Kasumi-1 (cell line): ENCODE measurements around the gene GGNBP2.

Experiments used
- DNase-seq, 2 experiments: peaks; one replicate each; lab custom pipeline; 2025; lab: John Stamatoyannopoulos, UW

GGNBP2 gene

DNA sequence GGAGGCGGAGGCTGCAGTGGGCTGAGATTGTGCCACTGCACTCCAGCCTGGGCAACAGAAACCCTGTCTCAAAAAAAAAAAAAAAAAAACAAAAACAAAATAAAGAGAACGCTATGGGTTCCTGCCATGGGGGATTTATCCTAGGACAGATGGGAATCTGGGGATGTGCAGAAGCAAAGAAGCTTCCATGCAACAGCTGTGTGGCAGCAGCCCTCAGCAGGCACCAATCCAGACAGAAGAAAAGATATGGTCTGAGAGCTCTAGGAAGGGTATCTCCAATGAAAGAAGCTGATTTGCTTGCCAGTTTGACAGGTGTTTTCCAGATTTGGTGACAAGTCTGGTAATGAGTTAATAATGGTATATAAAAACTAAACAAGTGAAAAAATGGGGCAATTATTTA, 21.6 kb upstream of the GGNBP2 start:
- no peak for DNase-seq

DNA sequence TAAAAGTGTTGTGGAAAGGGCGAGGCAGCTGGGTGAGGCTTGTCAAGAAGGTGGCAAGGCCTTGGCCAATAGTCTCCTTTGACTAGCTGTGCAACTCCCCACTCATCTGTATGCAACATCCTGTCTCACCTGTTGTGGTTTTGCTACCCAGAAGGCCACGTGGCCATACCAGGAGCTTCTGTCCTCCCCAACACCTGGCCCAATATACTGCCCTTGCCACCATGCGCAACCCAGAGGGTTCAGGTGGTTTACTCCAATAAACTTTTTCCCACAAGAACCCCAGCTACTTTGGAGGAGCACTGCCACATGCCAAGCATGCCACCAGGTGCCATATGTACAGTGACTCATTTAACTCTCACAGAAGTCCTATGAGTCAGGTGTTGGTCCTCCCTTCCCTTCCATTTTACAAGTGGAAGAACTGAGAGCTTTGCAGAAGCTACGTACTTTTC, 20.3 kb upstream of the GGNBP2 start:
- DNase-seq: no peak

DNA sequence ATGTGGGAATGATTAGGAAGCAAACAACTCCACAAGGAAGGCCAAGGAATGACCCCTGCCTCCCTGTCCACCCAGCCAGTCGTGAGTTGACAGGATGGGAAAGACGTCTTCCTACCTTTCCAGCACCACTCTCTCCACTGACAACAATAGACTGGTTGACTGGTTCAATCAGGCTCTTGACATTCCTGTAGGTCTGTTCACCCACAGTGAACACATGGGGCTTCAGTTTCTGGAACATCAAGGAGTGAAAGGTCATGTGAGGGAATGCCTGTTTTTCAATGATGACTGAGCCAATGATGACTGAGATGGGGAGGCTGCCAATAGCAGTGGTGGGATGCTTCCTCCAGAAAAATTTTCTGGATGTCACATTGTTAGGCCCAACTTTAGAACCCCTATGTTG, 19.6 kb upstream of the GGNBP2 start:
- no peak for DNase-seq

DNA sequence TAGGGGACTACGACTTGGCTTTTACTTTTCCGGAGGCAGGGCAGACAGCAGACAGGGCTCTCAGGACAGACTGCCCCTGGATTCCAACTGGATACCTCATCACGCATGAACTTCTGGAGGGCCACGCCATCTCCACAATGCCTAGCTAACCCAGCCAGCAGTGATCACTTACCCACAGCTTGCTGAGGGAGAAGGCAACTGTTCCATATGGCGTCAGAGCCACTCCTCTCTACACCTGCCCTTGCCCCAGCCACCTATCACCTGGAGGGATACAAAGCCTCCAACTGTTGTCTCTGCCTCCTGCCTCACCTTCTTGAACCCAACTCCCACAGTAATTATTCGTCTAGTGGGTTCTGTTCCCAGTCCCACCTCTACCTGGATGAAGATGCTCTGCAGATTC, 18.8 kb upstream of the GGNBP2 start:
- DNase-seq: no peak

DNA sequence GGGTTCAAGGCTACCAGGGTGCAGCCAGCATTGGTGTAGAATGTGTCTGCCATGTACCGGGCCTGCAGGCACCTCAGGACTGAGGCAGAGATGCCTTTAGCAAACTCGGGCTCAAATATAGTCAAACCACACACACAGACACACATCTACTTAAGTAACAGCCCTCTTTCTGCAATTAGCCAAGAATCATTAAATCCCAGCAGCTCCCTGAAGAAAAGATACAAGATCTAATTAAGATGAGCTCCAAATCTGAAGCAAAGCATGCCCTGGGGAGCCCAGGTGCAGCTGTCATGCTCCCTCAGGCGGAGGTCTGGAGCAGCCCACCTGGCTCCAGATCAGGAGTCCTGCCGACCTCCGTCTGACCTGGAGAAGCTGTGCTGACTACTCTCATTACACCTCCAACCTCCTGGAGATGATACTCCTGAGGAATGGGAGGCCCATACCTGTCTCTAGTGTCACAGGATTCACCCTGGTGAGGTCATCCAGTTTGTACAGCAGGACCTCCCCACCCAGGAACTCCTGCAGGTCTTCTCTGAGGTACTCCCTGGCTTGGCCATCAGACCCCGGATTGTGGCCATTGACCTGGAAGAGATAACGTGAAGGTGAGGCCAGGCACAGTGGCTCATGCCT, 17.0 kb upstream of the GGNBP2 start:
- no peak for DNase-seq

DNA sequence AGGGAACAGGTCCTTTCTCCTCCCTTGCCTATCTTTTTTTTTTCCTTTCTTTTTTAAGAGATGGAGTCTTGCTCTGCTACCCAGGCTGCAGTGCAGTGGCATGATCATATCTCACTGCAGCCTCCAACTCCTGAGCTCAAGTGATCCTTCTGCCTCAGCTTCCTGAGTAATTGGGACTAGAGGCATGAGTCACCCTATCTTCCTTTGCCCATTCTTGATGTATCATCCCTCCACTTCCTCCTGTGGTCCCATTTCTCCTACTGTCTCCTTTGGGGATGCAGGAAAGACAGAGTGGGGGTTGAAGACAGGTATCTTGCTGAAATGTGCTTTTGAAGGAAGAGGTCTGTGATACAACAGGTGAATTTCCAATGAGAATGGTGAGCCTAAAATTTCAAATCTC, 15.6 kb upstream of the GGNBP2 start:
- DNase-seq: peak; percentile 40 to 41

DNA sequence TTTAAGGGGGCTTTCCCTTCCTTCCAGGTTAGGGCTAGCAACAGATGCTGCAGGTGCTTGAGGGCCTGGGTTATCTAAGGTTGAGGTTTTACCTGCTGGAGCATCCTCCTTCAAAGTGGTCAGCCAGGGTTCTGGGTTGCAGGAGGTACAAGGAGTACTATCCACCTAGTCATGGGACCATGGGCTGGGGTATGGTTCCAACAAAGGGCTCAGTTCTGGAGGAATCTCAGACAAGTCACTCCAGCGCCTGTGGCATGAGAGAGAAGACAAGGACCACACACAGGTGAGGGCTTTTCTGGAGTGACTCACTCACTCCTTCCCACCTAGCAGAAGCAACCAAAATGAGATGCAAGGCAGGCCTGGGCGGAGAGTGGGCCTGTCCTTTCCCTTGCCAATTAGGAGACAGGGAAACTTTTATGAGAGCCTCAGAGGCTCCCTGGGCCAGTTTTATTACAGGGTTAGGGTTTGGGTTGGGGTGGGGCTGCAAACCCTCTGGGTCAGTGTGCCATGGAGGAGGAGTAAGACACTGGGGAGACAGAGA, 12.2 kb upstream of the GGNBP2 start:
- DNase-seq: no peak

DNA sequence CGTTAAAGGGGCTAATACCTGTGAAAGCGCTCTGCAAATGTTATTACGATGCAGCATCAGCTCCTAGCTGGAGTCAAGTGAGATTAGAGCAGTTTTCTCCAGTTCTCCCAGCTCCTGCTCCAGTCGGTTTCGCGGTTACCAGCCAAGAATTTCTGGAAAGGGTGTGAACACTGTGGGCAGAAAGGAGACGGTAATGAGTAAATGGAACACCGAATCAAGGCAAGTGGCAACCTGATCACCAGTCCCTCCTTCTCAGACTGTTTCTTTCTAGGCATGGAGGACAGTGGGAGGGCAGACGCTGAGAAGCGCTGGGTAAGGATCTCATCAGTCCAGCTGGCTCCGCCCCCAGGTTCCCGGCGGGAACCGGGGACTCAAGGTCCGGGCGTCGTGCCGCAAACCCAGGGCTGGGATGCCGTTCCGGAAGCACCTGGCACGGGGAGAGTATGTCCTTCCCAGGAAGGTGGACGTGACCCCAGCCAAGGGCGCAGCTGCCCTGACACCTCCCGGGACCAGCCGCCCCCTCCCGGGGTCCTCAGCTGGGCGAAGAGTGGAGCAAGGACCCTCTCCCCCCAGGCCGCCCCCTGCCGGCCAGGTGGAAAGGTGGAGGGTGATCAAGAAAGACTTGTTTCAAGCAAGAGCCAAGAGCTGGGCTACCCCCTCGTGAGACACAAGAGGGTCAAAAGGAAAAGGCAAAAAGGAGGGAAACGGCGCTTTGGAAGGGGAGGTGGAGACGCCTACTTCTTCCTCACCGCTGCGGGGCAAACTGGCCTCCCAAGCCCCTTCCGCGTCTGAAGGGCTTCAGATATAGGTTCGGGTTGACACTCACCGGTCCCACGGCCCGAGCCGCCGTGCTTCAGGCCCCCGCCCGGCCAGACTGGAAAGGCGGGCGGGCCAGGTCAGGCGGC, 10.5 kb upstream of the GGNBP2 start:
- DNase-seq: peak; percentile 41 to 53

DNA sequence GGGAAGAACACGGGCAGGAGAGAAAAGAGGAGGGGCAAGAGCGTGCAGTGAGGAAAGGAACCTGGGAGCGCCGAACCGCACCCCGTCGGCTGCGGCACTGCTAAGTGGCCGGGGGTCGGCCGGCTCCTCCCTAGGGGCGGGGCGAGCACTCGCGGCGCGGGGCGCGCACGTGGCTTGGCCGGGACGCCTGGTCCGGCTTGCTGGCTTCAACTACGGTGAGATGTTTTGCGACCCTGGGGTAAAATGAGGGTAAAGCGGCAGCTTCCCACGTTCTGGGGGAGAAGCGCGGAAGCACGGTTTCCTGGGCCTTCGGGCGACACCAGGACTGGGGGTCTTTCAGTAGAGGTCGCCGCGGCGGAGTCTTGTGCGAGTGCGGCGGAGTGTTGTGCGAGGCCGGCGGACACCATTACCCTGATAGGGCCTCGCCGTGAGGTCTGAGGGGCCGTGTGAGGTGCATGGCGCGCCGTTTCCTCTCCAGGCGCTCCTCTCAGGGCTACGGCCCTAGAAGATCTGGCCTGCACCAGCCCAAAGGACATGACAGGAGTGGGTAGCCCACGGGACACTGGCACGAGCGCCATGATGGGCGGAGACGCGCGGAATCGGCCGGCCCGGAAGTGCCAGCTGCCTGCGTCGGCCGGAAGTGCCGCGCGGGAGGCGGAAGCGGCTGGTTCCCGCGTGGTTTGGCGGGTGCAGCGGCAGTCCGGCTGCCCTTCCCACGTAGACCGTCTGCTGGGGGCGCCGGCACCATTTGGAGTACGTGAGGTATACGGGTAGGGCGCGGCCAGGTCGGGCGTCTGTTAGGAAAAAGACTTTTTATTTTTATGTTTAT, 9.7 kb upstream of the GGNBP2 start, which contains the start of the genes MYO19 and PIGW:
Gene MYO19, minus strand, starts transcription at position 29 of the 829 bp plus-strand sequence. CDS start 2,330 bp downstream, outside the sequence.
Gene PIGW, plus strand, starts transcription at position 148 of the 829 bp plus-strand sequence. CDS start 2,115 bp downstream, outside the sequence.
- peak; percentile 89 to 90 for DNase-seq

DNA sequence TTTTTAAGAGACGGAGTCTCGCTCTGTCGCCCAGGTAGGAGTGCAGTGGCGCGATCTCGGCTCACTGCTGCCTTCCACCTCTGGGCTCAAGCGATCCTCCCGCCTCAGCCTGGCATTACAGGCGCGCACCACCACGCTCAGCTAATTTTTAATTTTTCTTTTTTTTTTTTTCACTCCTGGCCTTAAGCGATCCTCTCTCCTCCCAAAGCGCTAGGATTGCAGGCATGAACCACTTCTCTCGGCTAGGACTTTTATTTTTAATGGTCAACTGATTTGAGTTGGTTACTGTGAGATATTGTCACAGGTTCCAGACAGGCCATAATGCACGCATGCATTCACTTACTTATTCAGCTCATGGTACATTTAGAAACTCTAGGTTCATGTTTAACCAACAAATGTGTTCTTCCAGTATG, 9.0 kb upstream of the GGNBP2 start:
- no peak for DNase-seq

DNA sequence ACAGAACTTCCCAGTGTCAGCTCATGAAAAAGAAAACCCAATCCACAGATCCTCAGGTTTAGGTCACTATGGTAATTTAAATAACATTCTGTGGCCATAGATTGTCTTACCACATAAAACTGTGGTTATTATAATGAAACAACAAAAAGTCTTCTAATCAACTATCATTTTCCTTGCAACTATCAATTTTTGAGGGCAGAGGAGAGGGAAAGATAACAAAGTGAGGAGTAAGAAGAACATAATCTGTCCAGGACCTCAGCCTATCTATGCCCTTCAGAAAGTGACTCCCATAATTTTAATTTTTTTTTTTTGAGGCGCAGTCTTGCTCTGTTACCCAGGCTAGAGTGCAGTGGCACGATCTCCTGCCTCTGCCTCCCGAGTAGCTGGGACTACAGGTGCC, 4.0 kb upstream of the GGNBP2 start:
- no peak for DNase-seq

DNA sequence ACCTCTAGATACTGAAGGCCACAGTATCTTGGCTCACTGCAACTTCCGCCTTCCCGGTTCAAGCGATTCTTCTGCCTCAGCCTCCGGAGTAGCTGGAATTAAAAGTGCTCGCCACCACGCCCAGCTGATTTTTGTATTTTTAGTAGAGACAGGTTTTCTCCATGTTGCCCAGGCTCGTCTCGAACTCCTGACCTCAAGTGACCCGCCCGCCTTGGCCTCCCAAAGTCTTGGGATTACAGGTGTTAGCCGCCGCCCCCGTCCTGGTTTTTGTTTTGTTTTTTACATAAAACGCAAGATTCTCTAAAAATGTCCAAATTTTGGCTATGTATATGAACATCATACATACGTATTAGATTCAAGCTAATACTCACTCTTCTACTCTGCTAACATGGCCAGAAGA, 2.0 kb upstream of the GGNBP2 start:
- DNase-seq: no peak

DNA sequence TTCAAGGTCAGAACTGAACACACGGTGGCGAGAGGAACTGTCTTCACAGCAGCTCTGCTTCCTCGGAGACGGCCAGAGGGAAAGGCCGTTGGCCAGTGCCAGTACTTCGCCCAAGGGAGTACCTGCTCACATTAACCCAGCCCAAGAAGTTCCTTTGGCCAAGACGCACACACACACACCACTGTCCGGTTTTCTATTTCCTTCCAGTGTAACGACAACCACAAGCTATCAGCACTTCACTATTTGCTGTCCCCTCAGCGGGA, 744 bp upstream of the GGNBP2 start:
- peak; percentile 54 to 70 for DNase-seq

DNA sequence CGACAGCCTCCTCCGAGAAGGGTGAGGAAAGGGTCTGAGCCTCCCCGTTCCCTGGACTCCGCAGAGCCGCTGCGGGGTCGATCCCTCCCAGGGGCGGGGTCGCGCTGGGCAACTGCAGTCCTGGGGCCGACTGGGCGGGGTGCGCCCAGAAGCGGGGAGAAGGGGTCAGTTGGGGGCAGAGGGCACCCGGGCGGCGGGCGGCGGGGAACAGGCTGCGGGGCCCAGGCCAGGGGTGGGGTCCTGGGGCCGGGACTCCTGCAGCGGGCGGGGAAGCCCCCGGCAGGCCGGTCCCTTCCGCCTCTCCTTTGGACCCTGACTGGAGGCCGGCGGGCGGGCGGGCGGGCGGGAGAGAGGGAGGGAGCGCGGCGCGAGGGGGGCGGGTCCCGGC, 352 bp downstream of the GGNBP2 start:
- no peak for DNase-seq

DNA sequence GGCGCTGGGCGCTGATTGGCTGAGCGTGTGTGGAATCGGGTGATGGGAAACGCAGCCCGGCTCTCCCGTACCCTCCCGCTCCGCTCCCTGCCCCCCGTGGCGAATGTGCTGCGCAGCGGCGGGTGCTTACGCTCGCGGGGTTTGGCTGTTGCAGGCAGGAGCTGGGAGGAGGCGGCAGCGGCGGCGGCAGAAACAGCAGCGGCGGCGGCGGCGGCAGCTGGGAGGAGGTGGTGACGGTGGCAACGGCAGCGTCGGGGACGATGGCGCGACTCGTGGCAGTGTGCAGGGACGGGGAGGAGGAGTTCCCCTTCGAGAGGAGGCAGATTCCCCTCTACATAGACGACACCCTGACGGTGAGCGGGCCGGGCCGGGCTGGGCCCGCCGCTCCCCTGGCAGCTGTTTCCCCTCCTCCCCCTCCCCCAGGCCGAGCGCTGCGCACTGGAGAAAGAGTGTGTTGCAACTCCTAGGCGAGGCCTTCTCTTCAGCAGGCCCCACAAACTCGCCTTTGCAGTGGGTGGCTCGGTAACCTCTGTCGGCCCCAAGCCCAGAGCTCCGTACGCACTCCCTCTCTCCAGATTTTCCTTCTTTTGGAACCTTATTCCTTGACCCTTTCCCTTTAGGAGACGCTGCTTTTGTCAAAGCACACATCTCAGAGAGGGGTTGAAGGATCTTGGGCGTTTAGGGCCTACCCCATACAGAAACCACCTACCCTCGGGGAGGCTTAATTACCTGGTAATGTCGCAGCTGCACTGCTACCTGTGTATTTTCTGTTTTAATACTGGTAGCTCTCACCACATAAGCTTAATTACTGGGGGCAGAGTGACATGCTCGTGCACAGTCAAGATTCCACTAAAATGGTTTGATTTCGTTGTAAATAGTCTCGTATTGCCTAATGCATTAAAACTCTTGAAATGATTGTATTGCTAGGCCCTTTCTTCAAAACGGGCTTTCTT, 1.0 kb downstream of the GGNBP2 start:
- peak; percentile 87 to 94 for DNase-seq

DNA sequence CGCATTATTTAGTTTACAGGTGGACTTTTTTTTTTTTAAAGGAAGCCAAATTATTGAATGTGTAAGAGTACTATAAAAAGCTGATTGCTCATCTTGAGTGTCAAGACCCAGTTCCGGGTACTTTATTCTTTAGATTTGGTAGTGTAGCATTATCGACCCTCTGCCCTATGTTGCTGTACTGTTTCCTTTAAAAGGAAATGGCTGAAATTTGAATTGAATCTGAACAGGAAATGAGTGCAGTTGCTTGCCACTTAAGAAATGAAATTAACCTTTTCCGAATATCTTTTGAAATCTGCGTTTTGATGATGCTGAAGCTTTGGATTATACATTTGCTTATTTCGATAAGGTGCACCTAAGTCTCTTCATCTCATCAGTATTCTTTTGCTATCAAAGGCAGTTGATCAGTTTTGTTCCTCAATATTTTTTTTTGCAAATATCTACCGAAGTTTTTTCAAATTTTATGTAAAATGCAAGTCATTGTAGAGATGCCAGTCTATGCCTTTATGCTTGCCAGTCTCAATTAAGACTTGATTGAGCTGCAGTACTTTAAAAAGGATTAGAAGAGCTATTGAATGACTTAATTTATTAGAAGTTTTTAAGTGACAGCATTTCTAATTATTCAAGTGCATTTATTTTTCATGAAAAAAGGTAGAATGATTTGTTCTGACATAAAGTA, 1.8 kb downstream of the GGNBP2 start:
- no peak for DNase-seq

DNA sequence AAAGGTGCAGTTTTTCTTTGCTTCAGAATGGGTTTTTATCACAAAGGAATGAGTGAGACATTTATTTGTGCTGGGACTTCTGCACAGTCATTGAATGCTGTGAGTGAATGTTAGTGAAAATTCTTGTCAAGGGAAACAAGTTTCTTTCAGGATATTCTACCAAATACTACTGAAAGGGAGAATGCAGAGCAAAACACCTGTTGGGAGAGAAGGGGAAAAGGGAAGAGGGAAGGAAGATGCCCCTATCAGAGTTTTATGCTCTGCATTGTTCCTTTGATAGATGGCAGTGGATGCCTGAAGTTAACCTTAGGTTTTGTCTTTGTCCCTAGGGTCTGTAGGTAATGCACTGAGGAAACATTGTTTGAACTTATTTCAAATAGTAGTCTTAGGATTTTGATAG, 3.1 kb downstream of the GGNBP2 start:
- DNase-seq: no peak

DNA sequence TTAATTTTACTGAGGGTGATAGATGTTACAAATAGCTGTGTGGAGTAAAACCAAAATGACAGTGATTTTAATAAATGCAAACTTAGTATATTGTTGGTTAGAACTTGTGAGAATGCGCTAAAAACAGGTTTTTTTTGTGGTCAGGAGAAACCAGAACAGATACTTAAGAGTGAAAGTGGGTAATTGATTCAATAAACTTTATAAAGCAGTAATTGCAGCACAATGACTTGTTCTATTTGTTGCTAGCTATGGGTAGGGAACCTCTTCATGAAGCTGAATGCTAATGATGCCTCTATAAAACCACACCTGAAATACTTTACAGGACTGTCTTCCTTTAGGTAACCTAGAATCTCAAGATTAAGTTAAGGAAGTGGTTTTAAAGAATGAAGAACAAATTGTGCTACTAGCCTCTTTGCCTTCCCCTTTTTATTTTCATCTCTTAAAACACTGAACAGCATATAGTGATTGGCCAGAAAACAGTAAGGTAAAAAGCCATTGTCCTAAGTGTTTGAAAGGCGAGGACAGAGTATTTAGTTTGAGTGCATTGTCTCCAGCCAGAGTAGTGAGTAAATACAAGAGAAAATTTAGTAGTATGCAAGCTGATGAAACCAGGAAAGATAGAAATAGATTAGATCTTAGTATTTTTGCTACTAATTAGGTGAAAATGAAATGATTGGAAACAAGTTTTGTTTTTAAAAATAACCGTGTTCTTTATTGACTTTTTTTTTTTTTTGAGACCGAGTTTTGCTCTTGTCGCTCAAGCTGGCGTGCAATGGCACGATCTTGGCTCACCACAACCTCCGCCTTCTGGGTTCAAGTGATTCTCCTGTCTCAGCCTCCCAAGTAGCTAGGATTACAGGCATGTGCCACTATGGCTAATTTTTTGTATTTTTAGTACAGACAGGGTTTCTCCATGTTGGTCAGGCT, 6.0 kb downstream of the GGNBP2 start:
- peak; percentile 52 for DNase-seq

DNA sequence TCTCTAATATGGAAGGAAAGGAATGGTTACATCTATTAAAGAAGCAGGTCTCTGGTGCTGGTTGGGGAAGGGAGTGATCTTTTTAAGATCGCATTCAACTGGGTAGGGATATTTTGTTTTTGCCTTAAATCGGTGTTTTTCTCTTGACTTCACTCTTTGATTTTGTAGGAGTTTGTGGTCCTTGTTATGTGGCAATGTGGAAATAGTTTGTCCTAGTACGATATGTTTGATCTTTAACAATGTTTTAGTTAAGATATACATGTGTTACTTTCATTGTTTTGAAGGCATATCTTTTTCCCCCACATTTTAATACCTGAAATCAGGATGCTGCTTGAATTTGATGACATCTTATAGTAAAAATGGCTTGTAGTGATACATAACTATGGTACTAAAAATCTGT, 8.7 kb downstream of the GGNBP2 start:
- no peak for DNase-seq
